Measurements from ENCODE around the gene TMED10.

The TMED10 gene

GRCh38 chr14:75139185-75139584, 37.2 kb downstream of the TMED10 start:
- TF ChIP-seq CTCF (IDR thresholded peaks at IDR 0.05; ENCODE audit: low read depth, low read length) (no peak), EZH2phosphoT487 (IDR thresholded peaks at IDR 0.05; ENCODE audit: low read depth) (no peak)
- H3K27ac ChIP-seq (ENCODE audit: low read length) = peak overlapping the region; percentile 50; the same call in 1 of the 2 replicates

DNA sequence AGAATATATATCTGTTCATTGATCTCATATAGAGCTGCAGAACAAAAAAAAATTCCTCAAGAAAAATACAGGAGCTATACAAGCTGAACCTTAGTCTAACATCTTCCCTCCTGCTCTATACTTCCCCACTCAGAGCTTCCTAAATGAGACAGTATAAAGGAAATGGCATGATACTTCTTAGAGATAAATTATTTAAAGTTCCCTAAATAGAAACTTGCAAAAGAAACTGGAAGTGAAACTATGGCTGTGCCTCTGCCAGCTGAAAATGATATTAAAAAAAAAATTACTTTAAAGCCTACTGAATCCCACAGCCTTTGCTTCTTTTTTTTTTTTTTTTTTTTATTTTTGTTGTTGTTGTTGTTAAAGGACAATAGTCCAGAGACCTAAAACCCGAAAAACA, 37.9 kb downstream of the TMED10 start:
- H3K4me3 ChIP-seq (ENCODE audit: low read length) = peak overlapping the region; percentile 54
- H3K79me2 ChIP-seq (ENCODE audit: low read length) = peaks cover 52% of the 10 kb centered on the region
- H3K27ac ChIP-seq (ENCODE audit: low read length) = peak overlapping the region; percentile 50
- H3K4me1 ChIP-seq (ENCODE audit: low read length) = peaks cover 19% of the 10 kb centered on the region
- peaks cover 30% of the 10 kb centered on the region for H4K20me1 ChIP-seq (ENCODE audit: insufficient read depth, low read length)
- TF ChIP-seq EZH2phosphoT487 (IDR thresholded peaks at IDR 0.05; ENCODE audit: low read depth) (no peak), CTCF (IDR thresholded peaks at IDR 0.05; ENCODE audit: low read depth, low read length) (no peak)
- H3K9ac ChIP-seq (ENCODE audit: low read length) = peak overlapping the region; percentile 19; the same call in 1 of the 2 replicates
- peak overlapping the region; percentile 72 for H3K4me2 ChIP-seq (ENCODE audit: low read length)
- H2AFZ ChIP-seq (ENCODE audit: low read depth, low read length) = no peak overlapping the region
- H3K9me3 ChIP-seq (ENCODE audit: insufficient read depth, low read length) = no peaks in the 10 kb centered on the region
- peaks cover 20% of the 10 kb centered on the region for H3K36me3 ChIP-seq (replicated peaks; ENCODE audit: low read depth, low read length)
- H3K27me3 ChIP-seq (ENCODE audit: low read depth, low read length) = no peaks in the 10 kb centered on the region

More at GRCh38 chr14:75139185-75139584, 37.2 kb downstream of the TMED10 start:
- peaks cover 58% of the 10 kb centered on the region for H3K79me2 ChIP-seq (ENCODE audit: low read length)
- H3K4me3 ChIP-seq (ENCODE audit: low read length) = peak overlapping the region; percentile 54; the same call in 1 of the 2 replicates
- H3K4me1 ChIP-seq (ENCODE audit: low read length) = peaks cover 19% of the 10 kb centered on the region
- no peak overlapping the region for H2AFZ ChIP-seq (ENCODE audit: low read depth, low read length)
- peaks cover 34% of the 10 kb centered on the region for H4K20me1 ChIP-seq (ENCODE audit: insufficient read depth, low read length)
- peak overlapping the region; percentile 72 for H3K4me2 ChIP-seq (ENCODE audit: low read length)
- H3K9ac ChIP-seq (ENCODE audit: low read length) = 0 out of 2 replicates have a peak overlapping the region, but pooled peaks have one; percentile 19
- no peaks in the 10 kb centered on the region for H3K9me3 ChIP-seq (ENCODE audit: insufficient read depth, low read length)
- H3K27me3 ChIP-seq (ENCODE audit: low read depth, low read length) = no peaks in the 10 kb centered on the region
- peaks cover 18% of the 10 kb centered on the region for H3K36me3 ChIP-seq (replicated peaks; ENCODE audit: low read depth, low read length)

DNA sequence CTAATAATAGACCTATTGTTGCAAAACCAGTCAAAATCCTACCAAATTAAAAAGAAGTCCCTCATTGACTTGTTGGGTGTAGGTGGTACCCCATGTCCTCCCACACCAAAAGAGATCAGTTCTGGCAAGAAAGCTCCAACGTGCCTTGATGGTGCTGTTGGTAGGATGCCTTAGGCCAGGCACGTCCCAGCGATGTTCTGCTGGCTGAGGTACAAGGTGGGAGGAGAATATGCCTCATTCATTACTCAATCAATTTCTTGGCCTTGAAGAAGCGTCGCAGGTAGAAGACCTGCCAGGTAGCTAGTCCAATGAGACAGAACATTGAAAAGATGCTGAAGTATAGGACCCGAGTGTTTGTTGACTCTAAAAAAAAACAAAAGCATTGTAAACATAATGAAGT, 41.8 kb downstream of the TMED10 start:
- no peak overlapping the region for H3K9ac ChIP-seq (ENCODE audit: low read length)
- H3K4me3 ChIP-seq (ENCODE audit: low read length) = no peak overlapping the region
- H3K4me1 ChIP-seq (ENCODE audit: low read length) = peaks cover 18% of the 10 kb centered on the region
- TF ChIP-seq EZH2phosphoT487 (IDR thresholded peaks at IDR 0.05; ENCODE audit: low read depth) = no peak
- TF ChIP-seq CTCF (IDR thresholded peaks at IDR 0.05; ENCODE audit: low read depth, low read length) = no peak
- peaks cover 22% of the 10 kb centered on the region for H3K79me2 ChIP-seq (ENCODE audit: low read length)
- no peak overlapping the region for H3K27ac ChIP-seq (ENCODE audit: low read length)
- H2AFZ ChIP-seq (ENCODE audit: low read depth, low read length) = no peak overlapping the region
- H3K9me3 ChIP-seq (ENCODE audit: insufficient read depth, low read length) = no peaks in the 10 kb centered on the region
- no peak overlapping the region for H3K4me2 ChIP-seq (ENCODE audit: low read length)
- no peaks in the 10 kb centered on the region for H3K27me3 ChIP-seq (ENCODE audit: low read depth, low read length)
- peaks cover 16% of the 10 kb centered on the region; the same call in 1 of the 2 replicates for H4K20me1 ChIP-seq (ENCODE audit: insufficient read depth, low read length)
- H3K36me3 ChIP-seq (replicated peaks; ENCODE audit: low read depth, low read length) = peaks cover 29% of the 10 kb centered on the region

DNA sequence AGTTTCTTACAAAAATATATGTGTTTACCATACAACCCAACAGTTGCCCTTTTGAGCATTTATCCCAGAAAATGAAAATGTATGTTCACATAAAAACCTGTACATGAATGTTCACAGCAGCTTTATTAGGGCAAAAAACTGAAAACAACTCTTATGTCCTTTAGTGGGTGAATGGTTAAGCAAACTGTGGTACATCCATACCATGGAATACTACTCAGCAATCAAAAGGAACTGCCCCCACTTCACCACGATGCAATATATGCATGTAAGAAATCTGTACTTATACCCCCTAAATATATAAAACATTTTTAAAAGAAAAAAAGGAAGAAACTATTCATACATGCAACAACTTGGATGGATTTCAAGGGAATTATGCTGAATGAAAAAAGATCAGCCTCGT, 42.8 kb downstream of the TMED10 start:
- Histone ChIP-seq H3K9me3 (ENCODE audit: insufficient read depth, low read length) (no peaks in the 10 kb centered on the region), H3K4me3 (ENCODE audit: low read length) (no peak overlapping the region), H3K4me2 (ENCODE audit: low read length) (no peak overlapping the region), H3K9ac (ENCODE audit: low read length) (no peak overlapping the region), H3K4me1 (ENCODE audit: low read length) (peaks cover 8% of the 10 kb centered on the region), H3K27ac (ENCODE audit: low read length) (no peak overlapping the region), H3K36me3 (replicated peaks; ENCODE audit: low read depth, low read length) (peaks cover 29% of the 10 kb centered on the region), H2AFZ (ENCODE audit: low read depth, low read length) (no peak overlapping the region), H3K27me3 (ENCODE audit: low read depth, low read length) (no peaks in the 10 kb centered on the region), H4K20me1 (ENCODE audit: insufficient read depth, low read length) (peaks cover 11% of the 10 kb centered on the region; the same call in 1 of the 2 replicates), H3K79me2 (ENCODE audit: low read length) (peaks cover 13% of the 10 kb centered on the region)
- no peak for TF ChIP-seq EZH2phosphoT487 (IDR thresholded peaks at IDR 0.05; ENCODE audit: low read depth)
- TF ChIP-seq CTCF (IDR thresholded peaks at IDR 0.05; ENCODE audit: low read depth, low read length) = no peak

Data from OCI-LY3 (cell line).